GM19395 (cell line): ENCODE measurements around the gene PNPLA3.

ENCODE experiments used
- ATAC-seq: cut with Tn5 transposase; IDR thresholded peaks from one replicate; pipeline ENCODE4 v1.9.1; 2021; ENCODE audit warnings: mild to moderate bottlenecking, moderate library complexity; ENCODE audit not compliant: unreplicated experiment

Gene PNPLA3

GRCh38 chr22:43921370-43921769 lies 2.2 kb upstream of the PNPLA3 start:
- no peak for ATAC-seq

- no peak for ATAC-seq
These were observed 1.5 kb upstream of the PNPLA3 start for GRCh38 chr22:43922123-43922522.

GRCh38 chr22:43923191-43923590 lies 414 bp upstream of the PNPLA3 start:
- no peak for ATAC-seq

- ATAC-seq, result no peak
These were observed 1.3 kb downstream of the PNPLA3 start for GRCh38 chr22:43924877-43925276.

GRCh38 chr22:43925433-43926348 lies 2.1 kb downstream of the PNPLA3 start:
- ATAC-seq, result no peak

- no peak for ATAC-seq
These were observed 2.7 kb downstream of the PNPLA3 start for GRCh38 chr22:43926349-43926710.

- no peak for ATAC-seq
These were observed 4.9 kb downstream of the PNPLA3 start for GRCh38 chr22:43928468-43928867.

- ATAC-seq, result no peak
These were observed 5.3 kb downstream of the PNPLA3 start for GRCh38 chr22:43928908-43929307.

GRCh38 chr22:43931771-43932170 lies 8.2 kb downstream of the PNPLA3 start:
- ATAC-seq, result no peak

- no peak for ATAC-seq
These were observed 17.8 kb downstream of the PNPLA3 start for GRCh38 chr22:43941449-43941848.

GRCh38 chr22:43944670-43945430 lies 21.2 kb downstream of the PNPLA3 start:
- no peak for ATAC-seq

GRCh38 chr22:43945632-43946383 lies 22.2 kb downstream of the PNPLA3 start:
- no peak for ATAC-seq

GRCh38 chr22:43946384-43946667 lies 22.7 kb downstream of the PNPLA3 start:
- no peak for ATAC-seq

- ATAC-seq, result no peak
These were observed 25.3 kb downstream of the PNPLA3 start for GRCh38 chr22:43948836-43949406.

GRCh38 chr22:43951391-43951790 lies 27.8 kb downstream of the PNPLA3 start:
- no peak for ATAC-seq

- no peak for ATAC-seq
These were observed 28.4 kb downstream of the PNPLA3 start for GRCh38 chr22:43951966-43952365.

- ATAC-seq, result no peak
These were observed 30.6 kb downstream of the PNPLA3 start for GRCh38 chr22:43953988-43954785.

- ATAC-seq, result peak; percentile 89
These were observed 31.7 kb downstream of the PNPLA3 start, which contains the start of gene SAMM50 for GRCh38 chr22:43955040-43955882. Gene SAMM50 (plus strand): TSS chr22:43955442. CDS start chr22:43955578, 136 bp downstream.
